Cardiac muscle cell (in vitro differentiated cells and primary cell): ENCODE data around the gene IER5. TPM values are rescaled to one million over a fixed set of nuclear protein-coding genes. Genes with fewer than 3 reads are reported as not detected.
A peak's percentile ranks its signal among the peaks of the same experiment; 100 is the strongest.

Source experiments
- DNase-seq, 2 donors: peaks; one replicate each; pipeline versions ENCODE4 v3.0.0 to v3.0.0-alpha.2; 2010 to 2017; ENCODE audit warnings: low read depth in 1 of 2, low spot score in 1 of 2
- H3K27ac ChIP-seq: fragments of 200-600 bp; sonication (generic); 2 replicates; pipeline ENCODE4 v1.5.1; 2016
- H3K27me3 ChIP-seq: fragments of 200-600 bp; sonication (generic); 2 replicates; pipeline ENCODE4 v1.6.0; 2016; ENCODE audit warnings: control low read depth
- H3K36me3 ChIP-seq: fragments of 200-600 bp; sonication (generic); 2 replicates; pipeline ENCODE4 v1.5.1; 2016; ENCODE audit warnings: control low read depth
- H3K4me1 ChIP-seq: fragments of 200-600 bp; sonication (generic); 2 replicates; pipeline ENCODE4 v1.8.1; 2017; ENCODE audit warnings: low read depth, mild to moderate bottlenecking, mixed run types
- H3K4me3 ChIP-seq: fragments of 200-600 bp; sonication (generic); 2 replicates; pipeline ENCODE4 v1.5.1; 2016; ENCODE audit warnings: mild to moderate bottlenecking
- H3K9me3 ChIP-seq: fragments of 200-600 bp; sonication (generic); 2 replicates; pipeline ENCODE4 v1.5.1; 2017; ENCODE audit warnings: low read depth, mild to moderate bottlenecking, control low read depth
- polyA plus RNA-seq: library from polyadenylated mRNA; unstranded; fragments of >200 nt; fragmentation: Nextera tagmentation; extraction: Ambion mirVana; gene quantifications from 2 replicates; pipeline ENCODE4 v1.2.1, GENCODE V29; 2016
- total RNA-seq: library from RNA; depleted of rRNA; stranded (reverse); fragments of >200 nt; gene quantifications from 2 replicates; pipeline ENCODE4 v1.2.3, GENCODE V29; 2016
- TF ChIP-seq, protein P1 (sequence below): IDR thresholded peaks from 2 replicates; pipeline ENCODE4 v1.5.1; 2012; ENCODE audit warnings: low read depth, mild to moderate bottlenecking, low read length

Gene IER5
- total and polyA plus RNA-seq, 2 experiments from 2014 or later: 7.8 to 15.2 TPM

- H3K36me3 ChIP-seq: no peaks in the 10 kb centered on the region
- no peak overlapping the region for H3K4me3 ChIP-seq
- no peaks in the 10 kb centered on the region for H3K4me1 ChIP-seq
- peaks cover 34% of the 10 kb centered on the region for H3K27me3 ChIP-seq
- no peaks in the 10 kb centered on the region for H3K9me3 ChIP-seq
- TF ChIP-seq, protein P1, sequence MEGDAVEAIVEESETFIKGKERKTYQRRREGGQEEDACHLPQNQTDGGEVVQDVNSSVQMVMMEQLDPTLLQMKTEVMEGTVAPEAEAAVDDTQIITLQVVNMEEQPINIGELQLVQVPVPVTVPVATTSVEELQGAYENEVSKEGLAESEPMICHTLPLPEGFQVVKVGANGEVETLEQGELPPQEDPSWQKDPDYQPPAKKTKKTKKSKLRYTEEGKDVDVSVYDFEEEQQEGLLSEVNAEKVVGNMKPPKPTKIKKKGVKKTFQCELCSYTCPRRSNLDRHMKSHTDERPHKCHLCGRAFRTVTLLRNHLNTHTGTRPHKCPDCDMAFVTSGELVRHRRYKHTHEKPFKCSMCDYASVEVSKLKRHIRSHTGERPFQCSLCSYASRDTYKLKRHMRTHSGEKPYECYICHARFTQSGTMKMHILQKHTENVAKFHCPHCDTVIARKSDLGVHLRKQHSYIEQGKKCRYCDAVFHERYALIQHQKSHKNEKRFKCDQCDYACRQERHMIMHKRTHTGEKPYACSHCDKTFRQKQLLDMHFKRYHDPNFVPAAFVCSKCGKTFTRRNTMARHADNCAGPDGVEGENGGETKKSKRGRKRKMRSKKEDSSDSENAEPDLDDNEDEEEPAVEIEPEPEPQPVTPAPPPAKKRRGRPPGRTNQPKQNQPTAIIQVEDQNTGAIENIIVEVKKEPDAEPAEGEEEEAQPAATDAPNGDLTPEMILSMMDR: no peak
- no peak for DNase-seq
- no peak overlapping the region for H3K27ac ChIP-seq
Measured at GRCh38 chr1:181140891-181141290, 52.4 kb downstream of the IER5 start.

DNA sequence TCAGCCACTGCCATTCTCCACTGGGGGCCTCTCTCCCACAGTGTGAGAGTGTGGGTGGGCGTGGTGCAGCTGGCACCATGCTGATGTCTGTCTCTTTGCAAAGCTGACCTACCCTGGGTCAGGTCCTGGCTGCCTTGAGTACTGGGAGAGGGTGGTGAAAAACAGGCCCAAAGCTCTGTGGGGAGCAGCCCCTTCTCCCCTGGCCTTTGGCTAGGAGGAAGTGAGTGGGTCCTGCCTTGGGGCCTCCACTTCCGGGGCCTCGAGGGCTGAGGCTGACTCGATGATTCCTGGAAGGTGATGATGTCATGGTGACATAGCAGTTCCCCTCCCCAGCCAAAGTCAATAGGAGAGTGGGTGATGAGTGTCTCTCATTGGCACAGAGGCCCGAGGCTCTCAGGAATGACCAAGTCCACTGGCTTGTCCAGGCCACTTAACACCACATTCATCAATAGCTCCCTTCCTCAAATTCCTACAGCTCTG is 53.0 kb downstream of the IER5 start:
- DNase-seq: peak in 1 of 2 donors; percentile 58
- Histone ChIP-seq H3K27ac (no peak overlapping the region), H3K36me3 (no peaks in the 10 kb centered on the region), H3K4me3 (no peak overlapping the region), H3K27me3 (peaks cover 34% of the 10 kb centered on the region), H3K4me1 (no peaks in the 10 kb centered on the region), H3K9me3 (no peaks in the 10 kb centered on the region)
- TF ChIP-seq, protein P1: no peak

Other genes with a start within 250 kb of the IER5 start
- gene KIAA1614, start 175.8 kb upstream of the IER5 start, total RNA-seq: 1.3 and 2.9 TPM in 2 replicates
- 1.1 and 2.2 TPM in 2 replicates for gene KIAA1614, start 175.8 kb upstream of the IER5 start, polyA plus RNA-seq
- gene STX6, start 65.8 kb upstream of the IER5 start, total RNA-seq: 14.7 and 17.5 TPM in 2 replicates
- 8.2 and 17.5 TPM in 2 replicates for gene STX6, start 65.8 kb upstream of the IER5 start, polyA plus RNA-seq
- 0.12 and 0.21 TPM in 2 replicates for gene MR1, start 54.7 kb upstream of the IER5 start, total RNA-seq
- gene MR1, start 54.7 kb upstream of the IER5 start, polyA plus RNA-seq: 1.4 TPM in 1 of 2 replicates, not detected in the other